Osteoblast (primary cell): Measurements from ENCODE around the gene TOMM40. TPM values are rescaled to one million over a fixed set of nuclear protein-coding genes. Genes with fewer than 3 reads are reported as not detected.

ENCODE experiments used
- DNase-seq: peaks from one replicate; pipeline ENCODE4 v3.0.0; 2011; ENCODE audit warnings: low spot score, mixed read lengths; ENCODE audit not compliant: insufficient read length; ENCODE audit errors: missing footprints
- H2AFZ ChIP-seq: 2 replicates; pipeline ENCODE4 v1.6.0; 2011; ENCODE audit warnings: mild to moderate bottlenecking, low read length
- H3K27ac ChIP-seq: 2 replicates; pipeline ENCODE4 v1.5.1; 2011; ENCODE audit warnings: mild to moderate bottlenecking, low read depth, low read length, moderate library complexity
- H3K27me3 ChIP-seq: 2 replicates; pipeline ENCODE4 v1.6.0; 2012; ENCODE audit warnings: mild to moderate bottlenecking, control low read depth, inconsistent platforms, low read length, moderate library complexity; ENCODE audit not compliant: insufficient read depth
- H3K36me3 ChIP-seq: 2 replicates; pipeline ENCODE4 v1.5.1; 2011; ENCODE audit warnings: mild to moderate bottlenecking, low read length, control low read depth, moderate library complexity; ENCODE audit not compliant: insufficient read depth
- H3K4me1 ChIP-seq: 2 replicates; pipeline ENCODE4 v1.5.1; 2011; ENCODE audit warnings: mild to moderate bottlenecking, low read length, control low read depth, moderate library complexity; ENCODE audit not compliant: insufficient read depth
- H3K4me2 ChIP-seq: 2 replicates; pipeline ENCODE4 v1.6.0; 2011; ENCODE audit warnings: mild to moderate bottlenecking, low read length; ENCODE audit not compliant: insufficient read depth
- H3K4me3 ChIP-seq: fragments of 200-600 bp; sonication (generic); 3 replicates; pipeline ENCODE4 v1.5.1; 2012; ENCODE audit warnings: mild to moderate bottlenecking, low read length, inconsistent platforms; ENCODE audit not compliant: insufficient read depth
- H3K79me2 ChIP-seq: 2 replicates; pipeline ENCODE4 v1.6.0; 2012; ENCODE audit warnings: mild to moderate bottlenecking, low read length, control low read depth, inconsistent platforms; ENCODE audit not compliant: insufficient read depth
- H3K9me3 ChIP-seq: 2 replicates; pipeline ENCODE4 v1.5.1; 2011; ENCODE audit warnings: low read depth, low read length, control low read depth
- H4K20me1 ChIP-seq: 2 replicates; pipeline ENCODE4 v1.6.0; 2012; ENCODE audit warnings: mild to moderate bottlenecking, low read length, control low read depth; ENCODE audit not compliant: insufficient read depth
- total RNA-seq: library from RNA; depleted of rRNA; stranded (reverse); fragments of >200 nt; gene quantifications from 2 replicates; pipeline ENCODE4 v1.2.3, GENCODE V29; 2012
- TF ChIP-seq, protein P1 (sequence below): IDR thresholded peaks from 2 replicates; pipeline ENCODE4 v1.5.1; 2011; ENCODE audit warnings: mild to moderate bottlenecking, low read depth, low read length, moderate library complexity; ENCODE audit errors: extremely low read depth

Gene TOMM40
- total RNA-seq, 1 donor: 31.8 TPM

DNA sequence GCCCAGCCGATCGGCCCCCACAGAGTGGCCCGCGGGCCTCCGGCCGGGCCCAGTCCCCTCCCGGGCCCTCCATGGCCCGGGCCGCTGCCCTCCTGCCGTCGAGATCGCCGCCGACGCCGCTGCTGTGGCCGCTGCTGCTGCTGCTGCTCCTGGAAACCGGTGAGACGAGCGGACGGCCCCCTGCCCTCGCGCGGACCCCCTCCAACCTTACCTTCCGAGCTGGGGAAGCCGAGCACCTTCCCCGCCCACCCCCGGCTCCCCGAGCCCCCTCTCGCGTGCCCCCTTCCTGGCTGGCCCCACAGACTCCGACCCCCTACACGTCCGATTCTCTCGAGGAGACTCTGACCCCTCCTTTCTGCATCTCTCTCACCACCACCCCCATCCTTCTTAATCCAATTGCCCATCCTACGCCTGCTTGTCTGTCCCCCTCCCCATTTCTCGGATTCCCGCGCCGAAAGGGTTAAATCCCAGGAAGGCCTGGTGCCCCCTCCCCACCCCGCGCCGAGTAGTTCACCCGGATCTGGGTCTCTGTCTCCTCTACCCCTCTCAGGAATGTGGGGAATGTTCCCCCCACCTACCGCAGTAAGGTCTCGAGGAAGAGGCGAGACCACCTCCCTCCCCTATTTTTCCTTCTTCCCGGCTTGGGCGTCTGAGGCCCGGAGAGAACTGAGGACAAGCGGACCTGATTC is 44.5 kb upstream of the TOMM40 start:
- H3K79me2 ChIP-seq: peaks cover 54% of the 10 kb centered on the region
- H2AFZ ChIP-seq: peak overlapping the region; percentile 18
- no peaks in the 10 kb centered on the region for H3K27me3 ChIP-seq
- H4K20me1 ChIP-seq: peaks cover 38% of the 10 kb centered on the region
- no peaks in the 10 kb centered on the region for H3K36me3 ChIP-seq
- TF ChIP-seq, protein P1, sequence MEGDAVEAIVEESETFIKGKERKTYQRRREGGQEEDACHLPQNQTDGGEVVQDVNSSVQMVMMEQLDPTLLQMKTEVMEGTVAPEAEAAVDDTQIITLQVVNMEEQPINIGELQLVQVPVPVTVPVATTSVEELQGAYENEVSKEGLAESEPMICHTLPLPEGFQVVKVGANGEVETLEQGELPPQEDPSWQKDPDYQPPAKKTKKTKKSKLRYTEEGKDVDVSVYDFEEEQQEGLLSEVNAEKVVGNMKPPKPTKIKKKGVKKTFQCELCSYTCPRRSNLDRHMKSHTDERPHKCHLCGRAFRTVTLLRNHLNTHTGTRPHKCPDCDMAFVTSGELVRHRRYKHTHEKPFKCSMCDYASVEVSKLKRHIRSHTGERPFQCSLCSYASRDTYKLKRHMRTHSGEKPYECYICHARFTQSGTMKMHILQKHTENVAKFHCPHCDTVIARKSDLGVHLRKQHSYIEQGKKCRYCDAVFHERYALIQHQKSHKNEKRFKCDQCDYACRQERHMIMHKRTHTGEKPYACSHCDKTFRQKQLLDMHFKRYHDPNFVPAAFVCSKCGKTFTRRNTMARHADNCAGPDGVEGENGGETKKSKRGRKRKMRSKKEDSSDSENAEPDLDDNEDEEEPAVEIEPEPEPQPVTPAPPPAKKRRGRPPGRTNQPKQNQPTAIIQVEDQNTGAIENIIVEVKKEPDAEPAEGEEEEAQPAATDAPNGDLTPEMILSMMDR: no peak
- no peaks in the 10 kb centered on the region for H3K9me3 ChIP-seq
- peak overlapping the region; percentile 94 for H3K27ac ChIP-seq
- H3K4me3 ChIP-seq: peak overlapping the region; percentile 98
- peak; percentile 79 for DNase-seq
- H3K4me2 ChIP-seq: peak overlapping the region; percentile 99
- peaks cover 25% of the 10 kb centered on the region for H3K4me1 ChIP-seq

GRCh38 chr19:44847144-44848035 is 43.7 kb upstream of the TOMM40 start:
- H3K4me1 ChIP-seq: peaks cover 25% of the 10 kb centered on the region
- H3K27me3 ChIP-seq: no peaks in the 10 kb centered on the region
- peak overlapping the region; percentile 59 for H2AFZ ChIP-seq
- H3K9me3 ChIP-seq: no peaks in the 10 kb centered on the region
- peak overlapping the region; percentile 94 for H3K27ac ChIP-seq
- peaks cover 42% of the 10 kb centered on the region for H4K20me1 ChIP-seq
- H3K4me3 ChIP-seq: peak overlapping the region; percentile 98
- DNase-seq: peak; percentile 91
- H3K79me2 ChIP-seq: peaks cover 62% of the 10 kb centered on the region
- no peaks in the 10 kb centered on the region for H3K36me3 ChIP-seq
- H3K4me2 ChIP-seq: peak overlapping the region; percentile 99
- TF ChIP-seq, protein P1: no peak

GRCh38 chr19:44848036-44848811 is 42.8 kb upstream of the TOMM40 start:
- H4K20me1 ChIP-seq: peaks cover 45% of the 10 kb centered on the region
- H3K79me2 ChIP-seq: peaks cover 68% of the 10 kb centered on the region

More at GRCh38 chr19:44848036-44848811, 42.8 kb upstream of the TOMM40 start:
- Histone ChIP-seq H3K4me3 (peak overlapping the region; percentile 98), H3K4me1 (peaks cover 25% of the 10 kb centered on the region), H3K27ac (peak overlapping the region; percentile 94), H2AFZ (peak overlapping the region; percentile 42), H3K36me3 (no peaks in the 10 kb centered on the region), H3K9me3 (no peaks in the 10 kb centered on the region), H3K27me3 (no peaks in the 10 kb centered on the region), H3K4me2 (peak overlapping the region; percentile 99)
- TF ChIP-seq, protein P1: no peak
- peak; percentile 90 for DNase-seq
